K562 (cell line): ENCODE measurements around the gene STOX1. TPM values are rescaled to one million over a fixed set of nuclear protein-coding genes. Genes with fewer than 3 reads are reported as not detected.
"Not testable (repeated sequence)": the region's sequence is repeated elsewhere in the genome, so short reads cannot be mapped to it uniquely, and the experiment has no call there.

Source experiments
- ATAC-seq: fragments of 200-7000 bp; cut with Tn5 transposase; 3 replicates; pipeline ENCODE4 v1.9.1; 2020; ENCODE audit warnings: moderate library complexity
- BruUV-seq: library from RNA; stranded (reverse); fragments of 400-500 nt; replicated peaks from 2 replicates; lab custom pipeline; 2021; lab: Mats Ljungman, UMichigan
- CTCF ChIA-PET: fragments of 300-600 bp; formaldehyde crosslinking; extraction: SDS; loops from one replicate; lab custom pipeline; 2021; ENCODE audit warnings: low intra/inter-chr PET ratio; lab: Yijun Ruan, JAX
- POLR2A ChIA-PET: fragments of 300-600, 350-650 bp; sonication (Branson Sonifier 250); formaldehyde crosslinking; extraction: SDS; loops from one replicate; lab custom pipeline; 2021; ENCODE audit warnings: antibody characterized with exemption, inconsistent platforms; lab: Yijun Ruan, JAX
- DNase-seq, 4 experiments: peaks; one replicate each; pipeline versions ENCODE4 v3.0.0 to v3.0.0-alpha.2; 2011 to 2018; ENCODE audit warnings: low spot score in 3 of 4, mixed read lengths in 3 of 4; ENCODE audit errors: extremely low read depth in 1 of 4
- FAIRE-seq: peaks from 2 replicates; lab custom pipeline; 2011; peaks lifted over from hg19 to GRCh38; lab: Jason Lieb, UNC
- H2AFZ ChIP-seq: 2 replicates; pipeline ENCODE4 v1.6.0; 2011; ENCODE audit warnings: low read depth, low read length, control low read depth, inconsistent platforms
- H3K27ac ChIP-seq: fragments of 200-600 bp; 3 replicates; pipeline ENCODE4 v1.8.0; 2011; ENCODE audit warnings: low read depth, mild to moderate bottlenecking, control low read depth, inconsistent platforms, low read length, moderate library complexity, mixed read lengths; ENCODE audit errors: extremely low read depth
- H3K27me3 ChIP-seq, 2 experiments: fragments of 300-600 bp in 1 of 2; 2 replicates in 1 of 2; 3 replicates in 1 of 2; pipeline versions ENCODE4 v1.6.0 to v1.8.0; 2011; ENCODE audit warnings: inconsistent platforms in 2 of 2, low read length in 2 of 2, mild to moderate bottlenecking in 1 of 2, mixed read lengths in 1 of 2, moderate library complexity in 1 of 2; ENCODE audit not compliant: control insufficient read depth in 2 of 2, insufficient read depth in 2 of 2
- H3K36me3 ChIP-seq: fragments of 300-600 bp; 3 replicates; pipeline ENCODE4 v1.8.0; 2011; ENCODE audit warnings: mild to moderate bottlenecking, low read length, inconsistent platforms; ENCODE audit not compliant: control insufficient read depth, insufficient read depth
- H3K4me1 ChIP-seq, 2 experiments: fragments of 200-600 bp in 1 of 2; replicated peaks in 1 of 2; 2 replicates in 1 of 2; 3 replicates in 1 of 2; pipeline versions ENCODE4 v1.5.1 to v1.8.0; 2011; ENCODE audit warnings: inconsistent platforms in 2 of 2, low read length in 2 of 2, mild to moderate bottlenecking in 1 of 2, mixed read lengths in 1 of 2, moderate library complexity in 1 of 2; ENCODE audit not compliant: control insufficient read depth in 2 of 2, insufficient read depth in 2 of 2
- H3K4me2 ChIP-seq: 2 replicates; pipeline ENCODE4 v1.6.1; 2011; ENCODE audit warnings: low read length, control low read depth, inconsistent platforms, mixed read lengths; ENCODE audit not compliant: insufficient read depth
- H3K4me3 ChIP-seq: fragments of 200-600 bp; sonication (generic), shearing (Covaris generic); 2 replicates; pipeline ENCODE4 v1.5.1; 2016; ENCODE audit warnings: control low read depth, inconsistent platforms
- H3K79me2 ChIP-seq: fragments of 200-600 bp; 3 replicates; pipeline ENCODE4 v1.8.0; 2011; ENCODE audit warnings: low read length, inconsistent platforms; ENCODE audit not compliant: control insufficient read depth, insufficient read depth
- H3K9ac ChIP-seq, 2 experiments: 2 replicates each; pipeline versions ENCODE4 v1.6.0 to v1.6.1; 2011; ENCODE audit warnings: low read depth in 2 of 2, low read length in 2 of 2, control low read depth in 1 of 2, inconsistent platforms in 1 of 2, mild to moderate bottlenecking in 1 of 2, mixed read lengths in 1 of 2; ENCODE audit not compliant: insufficient read depth in 1 of 2
- H3K9me1 ChIP-seq: one replicate; pipeline ENCODE4 v1.6.0; 2011; ENCODE audit warnings: inconsistent platforms, mild to moderate bottlenecking, low read length, moderate library complexity; ENCODE audit not compliant: control insufficient read depth, insufficient read depth
- H3K9me3 ChIP-seq: replicated peaks from 2 replicates; pipeline ENCODE4 v1.5.1; 2011; ENCODE audit warnings: low read depth, low read length, inconsistent platforms; ENCODE audit not compliant: control insufficient read depth, insufficient read depth
- H4K20me1 ChIP-seq: replicated peaks from 2 replicates; pipeline ENCODE4 v1.6.1; 2011; ENCODE audit warnings: low read length, inconsistent platforms, mixed read lengths; ENCODE audit not compliant: control insufficient read depth, insufficient read depth
- VEZF1 ChIP-seq: fragments of 200-800 bp; sonication (Bioruptor generic); IDR thresholded peaks from 2 replicates; pipeline ENCODE4 v1.6.1; 2017; ENCODE audit warnings: missing genetic modification characterization, missing compliant biosample characterization
- WGBS: fragments of 100-300 bp; shearing (Covaris generic); methylation state at CpG from one replicate; pipeline ENCODE4 v1.1.6; 2016; ENCODE audit warnings: low coverage, mixed read lengths; ENCODE audit not compliant: insufficient coverage; ENCODE audit errors: missing lambda C conversion rate; 5-methylcytosine and 5-hydroxymethylcytosine counted together
- in situ Hi-C: fragments of 300-500 bp; cut with MboI; formaldehyde crosslinking; loops from 4 replicates; pipeline ENCODE4 v1.15.0; 2018; ENCODE audit warnings: inconsistent platforms, mixed read lengths
- intact Hi-C: fragments of 100-400 bp; cut with micrococcal nuclease; formaldehyde crosslinking; loops from 2 replicates; pipeline ENCODE4 v1.14.2; 2022
- polyA plus RNA-seq, 8 experiments: library from polyadenylated mRNA; depleted of rRNA in 4 of 8; stranded (reverse) in 5 of 8; unstranded in 3 of 8; fragments of >200 nt; fragmentation: Nextera tagmentation in 2 of 8; fragmentation: Illumina TruSeq in 1 of 8; extraction: Ambion mirVana in 2 of 8; extraction: Trizol in 1 of 8; gene quantifications; 2 replicates each; pipeline versions ENCODE4 v1.2.1 to v1.2.3, GENCODE V29; 2011 to 2014; ENCODE audit warnings: inconsistent platforms in 1 of 8, missing spikeins in 1 of 8
- total RNA-seq, 7 experiments: library from RNA; depleted of rRNA in 6 of 7; stranded (reverse); fragments of >200 nt in 6 of 7; fragmentation: Illumina TruSeq in 2 of 7; extraction: Trizol in 2 of 7; gene quantifications; 2 replicates each; pipeline versions ENCODE4 v1.2.1 to v1.2.3, GENCODE V29; 2011 to 2021; ENCODE audit warnings: low replicate concordance in 1 of 7
- TF ChIP-seq, protein P1 (sequence below), 3 experiments: fragments of 200-800 bp in 1 of 3; fragments of 250-450 bp in 1 of 3; fragments of 450-650 bp in 1 of 3; sonication (Bioruptor Pico) in 1 of 3; sonication (Bioruptor generic) in 1 of 3; formaldehyde crosslinking in 1 of 3; IDR thresholded peaks; 2 replicates each; pipeline versions ENCODE4 v1.6.1 to v1.8.0; 2016 to 2022; ENCODE audit warnings: mild to moderate bottlenecking in 2 of 3, missing genetic modification characterization in 2 of 3, missing compliant biosample characterization in 1 of 3, moderate library complexity in 1 of 3

STOX1 gene
- total and polyA plus RNA-seq, 9 of the 15 experiments (the other 6 are each of a cell fraction or from before 2014, with no cell fraction given) = 0.09 to 0.87 (median 0.29) TPM

DNA sequence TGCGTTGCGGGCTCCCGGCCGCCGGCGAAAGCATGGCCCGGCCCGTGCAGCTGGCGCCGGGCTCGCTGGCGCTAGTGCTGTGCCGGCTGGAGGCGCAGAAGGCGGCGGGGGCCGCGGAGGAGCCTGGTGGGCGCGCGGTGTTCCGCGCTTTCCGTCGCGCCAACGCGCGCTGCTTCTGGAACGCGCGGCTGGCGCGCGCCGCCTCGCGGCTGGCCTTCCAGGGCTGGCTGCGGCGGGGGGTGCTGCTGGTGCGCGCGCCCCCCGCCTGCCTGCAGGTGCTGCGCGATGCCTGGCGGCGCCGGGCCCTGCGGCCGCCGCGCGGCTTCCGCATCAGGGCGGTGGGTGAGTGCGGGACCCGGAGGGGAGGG lies 245 bp downstream of the STOX1 start:
- FAIRE-seq, H4K20me1 ChIP-seq, H2AFZ ChIP-seq, H3K36me3 ChIP-seq, DNase-seq, intact Hi-C loops, CTCF ChIA-PET, H3K79me2 ChIP-seq, H3K9me1 ChIP-seq, in situ Hi-C loops, H3K27ac ChIP-seq, BruUV-seq, H3K9me3 ChIP-seq: not testable (repeated sequence)
- TF ChIP-seq, protein P1, sequence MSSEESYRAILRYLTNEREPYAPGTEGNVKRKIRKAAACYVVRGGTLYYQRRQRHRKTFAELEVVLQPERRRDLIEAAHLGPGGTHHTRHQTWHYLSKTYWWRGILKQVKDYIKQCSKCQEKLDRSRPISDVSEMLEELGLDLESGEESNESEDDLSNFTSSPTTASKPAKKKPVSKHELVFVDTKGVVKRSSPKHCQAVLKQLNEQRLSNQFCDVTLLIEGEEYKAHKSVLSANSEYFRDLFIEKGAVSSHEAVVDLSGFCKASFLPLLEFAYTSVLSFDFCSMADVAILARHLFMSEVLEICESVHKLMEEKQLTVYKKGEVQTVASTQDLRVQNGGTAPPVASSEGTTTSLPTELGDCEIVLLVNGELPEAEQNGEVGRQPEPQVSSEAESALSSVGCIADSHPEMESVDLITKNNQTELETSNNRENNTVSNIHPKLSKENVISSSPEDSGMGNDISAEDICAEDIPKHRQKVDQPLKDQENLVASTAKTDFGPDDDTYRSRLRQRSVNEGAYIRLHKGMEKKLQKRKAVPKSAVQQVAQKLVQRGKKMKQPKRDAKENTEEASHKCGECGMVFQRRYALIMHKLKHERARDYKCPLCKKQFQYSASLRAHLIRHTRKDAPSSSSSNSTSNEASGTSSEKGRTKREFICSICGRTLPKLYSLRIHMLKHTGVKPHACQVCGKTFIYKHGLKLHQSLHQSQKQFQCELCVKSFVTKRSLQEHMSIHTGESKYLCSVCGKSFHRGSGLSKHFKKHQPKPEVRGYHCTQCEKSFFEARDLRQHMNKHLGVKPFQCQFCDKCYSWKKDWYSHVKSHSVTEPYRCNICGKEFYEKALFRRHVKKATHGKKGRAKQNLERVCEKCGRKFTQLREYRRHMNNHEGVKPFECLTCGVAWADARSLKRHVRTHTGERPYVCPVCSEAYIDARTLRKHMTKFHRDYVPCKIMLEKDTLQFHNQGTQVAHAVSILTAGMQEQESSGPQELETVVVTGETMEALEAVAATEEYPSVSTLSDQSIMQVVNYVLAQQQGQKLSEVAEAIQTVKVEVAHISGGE (CRISPR knock-in tag; IDR thresholded peaks at IDR 0.05) = peak in 1 of 3 experiments; percentile 49; a peak in 1 of 6 replicates
- 0 out of 2 replicates have a peak, but pooled peaks have one; percentile 63 for TF ChIP-seq VEZF1 (CRISPR knock-in tag)
- Histone ChIP-seq H3K4me1 (peaks cover 3 to 21% of the 10 kb centered on the region in 2 experiments; a peak in 3 of 5 replicates), H3K4me3 (peak overlapping the region; percentile 58), H3K27me3 (peaks cover 25 to 35% of the 10 kb centered on the region in 2 experiments; a peak in 4 of 5 replicates), H3K9ac (peak overlapping the region in 1 of 2 experiments; percentile 96; a peak in 2 of 4 replicates), H3K4me2 (peak overlapping the region; percentile 84; the same call in 1 of the 2 replicates)
- POLR2A ChIA-PET = interaction anchor here (0.7 to 2.4 kb wide), 5 partner anchors 9 to 64 kb away, joined by 3 to 8 read pairs (median 6); no protein-coding TSS in a partner anchor
- ATAC-seq = peak; percentile 66
- 0% methylated on average over 12 of the region's 58 CpGs for WGBS
